OCI-LY3 (cell line): ENCODE measurements around the gene BCL10.
"Not testable (repeated sequence)": the region's sequence is repeated elsewhere in the genome, so short reads cannot be mapped to it uniquely, and the experiment has no call there.

Source experiments
- H2AFZ ChIP-seq: fragments of 200-600, 300-600 bp; shearing (Covaris generic); 2 replicates; pipeline ENCODE4 v1.6.0; 2014; ENCODE audit warnings: antibody characterized with exemption, low read depth, low read length
- H3K27ac ChIP-seq: fragments of 200-600, 300-600 bp; sonication (generic); 2 replicates; pipeline ENCODE4 v1.5.1; 2014; ENCODE audit warnings: mild to moderate bottlenecking, low read length, moderate library complexity, mixed read lengths
- H3K27me3 ChIP-seq: fragments of 200-600, 300-600 bp; sonication (generic); 2 replicates; pipeline ENCODE4 v1.6.1; 2014; ENCODE audit warnings: low read depth, low read length, mixed read lengths
- H3K36me3 ChIP-seq: fragments of 200-600, 300-600 bp; sonication (generic); replicated peaks from 2 replicates; pipeline ENCODE3; 2014; ENCODE audit warnings: low read depth, low read length, mixed read lengths
- H3K4me1 ChIP-seq: fragments of 300-600, 200-600 bp; sonication (generic); 2 replicates; pipeline ENCODE4 v1.6.1; 2014; ENCODE audit warnings: low read length, mixed read lengths
- H3K4me2 ChIP-seq: fragments of 200-600, 300-600 bp; sonication (generic); 2 replicates; pipeline ENCODE4 v1.6.1; 2014; ENCODE audit warnings: low read length, mixed read lengths
- H3K4me3 ChIP-seq: fragments of 300-600, 200-600 bp; sonication (generic); 2 replicates; pipeline ENCODE4 v1.5.1; 2014; ENCODE audit warnings: antibody characterized with exemption, mild to moderate bottlenecking, low read length, moderate library complexity
- H3K79me2 ChIP-seq: fragments of 300-600, 200-600 bp; shearing (Covaris generic); 2 replicates; pipeline ENCODE4 v1.6.1; 2014; ENCODE audit warnings: mild to moderate bottlenecking, low read length, mixed read lengths
- H3K9ac ChIP-seq: fragments of 300-600, 200-600 bp; shearing (Covaris generic); 2 replicates; pipeline ENCODE4 v1.6.0; 2014; ENCODE audit warnings: mild to moderate bottlenecking, low read length, moderate library complexity
- H3K9me3 ChIP-seq: fragments of 200-600, 300-600 bp; shearing (Covaris generic); 2 replicates; pipeline ENCODE4 v1.6.1; 2014; ENCODE audit warnings: low read length, mixed read lengths; ENCODE audit not compliant: insufficient read depth
- H4K20me1 ChIP-seq: fragments of 200-600, 300-600 bp; sonication (generic); 2 replicates; pipeline ENCODE4 v1.6.1; 2016; ENCODE audit warnings: low read length, mixed read lengths; ENCODE audit not compliant: insufficient read depth
- CTCF ChIP-seq: fragments of 200-600, 300-600 bp; sonication (generic); IDR thresholded peaks from 2 replicates; pipeline ENCODE4 v1.5.1; 2014; ENCODE audit warnings: antibody characterized with exemption, low read length, low read depth
- EZH2phosphoT487 ChIP-seq: fragments of 200-600 bp; shearing (Covaris generic); IDR thresholded peaks from 2 replicates; pipeline ENCODE4 v1.6.1; 2018; ENCODE audit warnings: antibody characterized with exemption, mixed run types, low read depth

BCL10 gene

GRCh38 chr1:85259118-85259911 is 17.1 kb downstream of the BCL10 start, which contains the start of gene C1orf52:
Gene C1orf52, minus strand, starts transcription at chr1:85259662. Its CDS starts 29 bp downstream, at chr1:85259633.
- peak within 1 kb of the TSS; percentile 95 for H3K4me3 ChIP-seq
- H3K36me3 ChIP-seq, result peaks cover 32% of the 10 kb centered on the region
- peak within 1 kb of the TSS; percentile 89 for H3K4me2 ChIP-seq
- H3K27ac ChIP-seq, result 0 out of 2 replicates have a peak within 1 kb of the TSS, but pooled peaks have one; percentile 12
- peak within 1 kb of the TSS; percentile 88 for H2AFZ ChIP-seq
- peaks cover 13% of the 10 kb centered on the region for H3K4me1 ChIP-seq
- peak within 1 kb of the TSS; percentile 79 for H3K9ac ChIP-seq
- H3K79me2 ChIP-seq, result peaks cover 20% of the 10 kb centered on the region
- H3K9me3 ChIP-seq, result no peaks in the 10 kb centered on the region
- TF ChIP-seq EZH2phosphoT487 (no peak), CTCF (peak; percentile 67)
- H4K20me1 ChIP-seq, result peaks cover 6% of the 10 kb centered on the region
- no peaks in the 10 kb centered on the region for H3K27me3 ChIP-seq

- TF ChIP-seq EZH2phosphoT487 (no peak), CTCF (no peak)
- no peak overlapping the region for H2AFZ ChIP-seq
- H3K27me3 ChIP-seq, result no peaks in the 10 kb centered on the region
- H3K36me3 ChIP-seq, result peaks cover 31% of the 10 kb centered on the region
- no peak overlapping the region for H3K27ac ChIP-seq
- H3K4me3 ChIP-seq, result peak overlapping the region; percentile 95
- peak overlapping the region; percentile 89 for H3K4me2 ChIP-seq
- H3K9me3 ChIP-seq, result no peaks in the 10 kb centered on the region
- peaks cover 6% of the 10 kb centered on the region for H4K20me1 ChIP-seq
- H3K79me2 ChIP-seq, result peaks cover 27% of the 10 kb centered on the region
- H3K4me1 ChIP-seq, result peaks cover 13% of the 10 kb centered on the region
- H3K9ac ChIP-seq, result peak overlapping the region; percentile 79
Observed at GRCh38 chr1:85258536-85259117, 17.8 kb downstream of the BCL10 start.

GRCh38 chr1:85249042-85249441 is 27.4 kb downstream of the BCL10 start:
- not testable (repeated sequence) for H3K4me1 ChIP-seq, H3K79me2 ChIP-seq, H3K9ac ChIP-seq, H3K9me3 ChIP-seq, H3K27ac ChIP-seq, H4K20me1 ChIP-seq, H3K27me3 ChIP-seq, H2AFZ ChIP-seq, H3K4me2 ChIP-seq, H3K4me3 ChIP-seq
- H3K36me3 ChIP-seq, result peaks cover 17% of the 10 kb centered on the region

GRCh38 chr1:85245891-85246290 is 30.5 kb downstream of the BCL10 start:
- H3K4me3 ChIP-seq, result no peak overlapping the region
- TF ChIP-seq CTCF (no peak), EZH2phosphoT487 (no peak)

More at GRCh38 chr1:85245891-85246290, 30.5 kb downstream of the BCL10 start:
- H3K27me3 ChIP-seq, result no peaks in the 10 kb centered on the region
- peaks cover 10% of the 10 kb centered on the region for H3K36me3 ChIP-seq
- H3K9ac ChIP-seq, result no peak overlapping the region
- H4K20me1 ChIP-seq, result no peaks in the 10 kb centered on the region
- no peak overlapping the region for H3K27ac ChIP-seq
- no peak overlapping the region for H3K4me2 ChIP-seq
- H3K4me1 ChIP-seq, result peaks cover 2% of the 10 kb centered on the region
- H2AFZ ChIP-seq, result no peak overlapping the region
- no peaks in the 10 kb centered on the region for H3K79me2 ChIP-seq
- no peaks in the 10 kb centered on the region for H3K9me3 ChIP-seq
